ENCODE data around the gene LILRA2. TPM values are rescaled to one million over a fixed set of nuclear protein-coding genes. Genes with fewer than 3 reads are reported as not detected.
"Not testable (repeated sequence)": the region's sequence is repeated elsewhere in the genome, so short reads cannot be mapped to it uniquely, and the experiment has no call there.

The LILRA2 gene
- total RNA-seq, 1 donor from 2014 or later = not detected

DNA sequence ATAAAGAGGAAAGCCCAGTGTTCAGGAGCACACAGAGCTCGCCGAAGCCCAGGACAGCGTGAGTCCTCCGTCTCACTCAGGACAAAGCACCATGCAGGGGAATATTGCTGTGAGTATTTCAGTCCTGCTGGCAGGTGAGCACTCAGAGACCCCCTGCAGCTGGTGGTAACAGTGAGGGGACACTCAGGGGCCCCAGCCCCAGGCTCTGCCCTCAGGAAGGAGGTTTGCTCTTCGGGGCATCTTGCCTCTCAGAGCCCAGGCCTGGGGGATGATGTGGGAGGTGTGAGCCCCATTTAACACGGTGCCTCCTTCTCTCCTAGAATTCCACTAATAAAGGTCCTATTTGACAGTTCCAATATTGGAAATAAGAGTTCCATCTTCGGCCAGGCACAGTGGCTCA is 34.6 kb downstream of the LILRA2 start:
- no peak for DNase-seq (ENCODE audit: extremely low read depth, low read depth, low spot score)

GRCh38 chr19:54608792-54609191 is 35.2 kb downstream of the LILRA2 start:
- no peak for DNase-seq (ENCODE audit: extremely low read depth, low read depth, low spot score)

DNA sequence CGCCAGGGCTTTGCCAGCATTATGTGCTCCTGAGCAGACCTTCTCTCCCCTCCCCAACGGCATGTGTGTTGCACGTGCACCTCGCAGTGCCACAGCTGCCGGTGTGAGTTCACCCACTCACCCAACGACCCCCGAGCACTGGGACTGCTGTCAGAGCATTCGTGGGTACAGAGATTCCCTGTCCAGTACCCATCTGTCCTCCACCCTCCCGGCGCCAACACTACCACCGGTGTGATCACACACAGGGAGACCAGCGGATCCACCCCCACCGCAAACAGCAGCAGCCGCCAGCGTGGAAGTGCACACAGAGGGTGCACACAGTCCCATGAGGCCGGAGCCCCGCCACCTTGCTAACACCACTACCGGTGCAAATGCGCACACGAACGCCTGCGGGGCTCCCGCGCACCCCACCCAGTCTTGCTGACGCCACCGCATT is 35.8 kb downstream of the LILRA2 start:
- no peak for DNase-seq (ENCODE audit: extremely low read depth, low read depth, low spot score)

DNA sequence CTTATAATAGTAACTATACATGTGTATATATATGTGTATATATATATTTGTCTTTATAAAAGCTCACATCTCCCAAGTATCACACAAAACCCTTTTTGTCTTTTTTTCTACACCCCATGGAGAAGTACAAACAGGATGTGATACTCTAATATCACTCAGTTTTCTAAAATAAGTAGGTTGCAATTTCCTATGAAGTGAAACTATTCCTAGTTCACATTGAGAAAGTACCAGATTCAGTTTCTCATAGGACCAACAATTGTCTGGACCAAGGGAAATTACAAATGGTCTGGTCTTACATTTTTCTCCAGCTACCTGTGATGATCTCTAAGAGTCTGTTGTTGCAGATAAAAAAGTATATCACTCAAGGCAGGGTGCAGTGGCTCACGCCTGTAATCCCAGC is 38.8 kb downstream of the LILRA2 start:
- no peak for DNase-seq (ENCODE audit: extremely low read depth, low read depth, low spot score)

- DNase-seq (ENCODE audit: extremely low read depth, low read depth, low spot score) = no peak
Measured at GRCh38 chr19:54614726-54615125, 41.1 kb downstream of the LILRA2 start.

DNA sequence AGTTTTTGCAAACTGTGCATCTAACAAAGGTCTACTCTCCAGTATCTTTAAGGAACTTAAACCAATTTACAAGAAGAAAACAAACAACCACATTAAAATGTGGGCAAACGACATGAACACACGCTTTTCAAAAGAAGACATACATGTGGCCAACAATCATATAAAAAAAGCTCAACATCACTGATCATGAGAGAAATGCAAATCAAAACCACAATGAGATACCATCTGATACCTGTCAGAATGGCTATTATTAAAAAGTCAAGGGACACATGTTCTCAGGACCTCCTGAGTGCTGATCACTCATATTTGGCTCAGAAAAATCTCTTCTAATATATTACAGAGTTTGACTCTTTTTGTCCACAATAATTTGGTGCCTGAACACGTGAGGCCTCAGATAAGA is 42.5 kb downstream of the LILRA2 start:
- no peak for DNase-seq (ENCODE audit: extremely low read depth, low read depth, low spot score)

GRCh38 chr19:54616821-54617560 is 43.4 kb downstream of the LILRA2 start:
- no peak for DNase-seq (ENCODE audit: extremely low read depth, low read depth, low spot score)

DNA sequence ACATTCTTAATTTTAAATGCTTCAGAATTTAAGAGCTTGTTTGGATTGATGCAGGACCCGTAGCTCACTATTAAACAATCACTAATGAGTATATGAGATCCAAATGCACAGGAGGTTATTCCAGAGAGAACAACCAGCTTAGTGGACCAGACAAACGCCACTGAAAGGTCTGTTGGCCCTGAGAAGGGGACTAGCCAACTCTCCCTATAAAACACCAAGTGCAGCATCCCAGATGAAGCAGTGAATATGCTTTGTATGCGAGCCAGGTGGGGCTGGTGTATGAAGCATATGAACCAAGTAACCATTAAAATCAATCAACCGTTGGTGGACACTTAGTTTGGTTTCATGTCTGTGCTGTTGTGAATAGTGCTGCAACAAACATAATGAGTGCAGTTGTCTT is 46.9 kb downstream of the LILRA2 start:
- no peak for DNase-seq (ENCODE audit: extremely low read depth, low read depth, low spot score)

DNA sequence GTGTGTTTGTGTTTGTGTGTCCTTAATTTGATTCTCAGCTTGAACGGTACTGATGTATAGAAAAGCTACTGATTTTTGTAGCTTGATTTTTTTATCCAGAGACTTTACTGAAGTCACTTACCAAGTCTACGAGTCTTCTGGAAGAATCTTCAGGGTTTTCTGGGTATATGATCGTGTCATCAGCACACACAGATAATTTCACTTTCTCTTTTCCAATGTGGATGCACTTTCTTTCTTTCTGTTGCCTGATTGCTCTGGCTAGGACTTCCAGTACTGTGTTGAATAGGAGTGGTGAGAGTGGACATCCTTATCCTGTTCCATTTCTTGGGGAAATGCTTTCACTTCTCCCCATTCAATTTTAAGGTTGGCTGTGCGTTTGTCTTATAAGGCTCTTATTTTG is 48.8 kb downstream of the LILRA2 start:
- no peak for DNase-seq (ENCODE audit: extremely low read depth, low read depth, low spot score)

DNA sequence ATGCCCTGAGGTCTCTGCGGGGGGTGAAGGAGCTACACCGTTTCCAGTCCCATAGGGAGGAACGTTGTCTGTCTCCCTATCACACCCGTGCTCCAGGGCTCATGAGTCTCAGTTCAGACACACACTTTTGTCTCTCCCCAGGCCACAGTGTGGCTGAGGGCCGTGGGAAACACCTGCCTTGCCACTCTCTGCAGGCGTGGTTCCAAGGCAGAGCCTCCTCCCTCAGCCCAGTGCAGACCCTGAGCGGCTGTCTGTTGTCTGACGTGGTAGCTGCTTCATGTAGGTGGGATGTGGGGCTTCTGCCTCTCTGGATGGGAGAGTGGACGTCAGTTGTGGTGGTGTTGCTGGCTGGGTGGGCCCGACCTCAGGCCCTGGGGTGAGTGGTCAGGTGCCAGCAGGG is 50.6 kb downstream of the LILRA2 start:
- not testable (repeated sequence) for DNase-seq (ENCODE audit: extremely low read depth, low read depth, low spot score)

DNA sequence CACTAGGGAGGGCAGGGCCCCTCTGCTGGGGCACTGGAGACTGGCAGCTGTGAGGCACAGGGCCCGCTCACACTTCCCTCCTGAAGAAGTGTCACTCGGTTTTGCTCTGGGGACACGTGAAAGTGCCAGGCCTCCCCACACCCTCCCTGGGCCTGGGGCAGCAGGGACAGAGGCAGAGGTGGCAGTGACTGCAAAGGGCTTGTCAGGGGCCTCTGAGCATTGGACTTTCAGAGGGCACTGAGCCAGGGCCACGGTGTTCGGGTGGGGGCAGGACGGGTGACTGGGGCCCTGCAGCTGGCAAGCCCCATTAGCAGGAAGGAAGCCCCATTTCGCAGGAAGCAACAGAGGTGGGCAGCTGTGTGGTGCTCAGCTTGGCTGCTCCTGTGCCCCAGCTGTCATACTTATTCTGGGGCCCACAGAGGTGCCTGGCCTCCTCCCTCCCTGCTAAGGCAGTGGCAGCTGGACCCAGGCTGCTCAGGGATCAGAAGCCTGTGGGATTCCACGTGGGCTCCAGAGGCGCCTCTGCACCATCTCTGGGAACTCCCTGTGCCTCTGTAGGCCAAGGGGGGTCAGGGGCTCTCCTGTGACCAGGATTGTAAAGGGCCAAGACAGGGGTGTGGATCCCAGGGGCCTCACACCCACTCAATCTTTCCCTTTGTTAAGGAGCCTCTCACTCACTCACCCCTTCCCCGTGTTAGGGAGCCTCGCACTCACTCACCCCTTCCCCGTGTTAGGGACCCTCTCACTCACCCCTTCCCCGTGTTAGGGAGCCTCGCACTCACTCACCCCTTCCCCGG is 51.5 kb downstream of the LILRA2 start:
- not testable (repeated sequence) for DNase-seq (ENCODE audit: extremely low read depth, low read depth, low spot score)

- no peak for DNase-seq (ENCODE audit: extremely low read depth, low read depth, low spot score)
Measured at GRCh38 chr19:54626757-54627156, 53.2 kb downstream of the LILRA2 start.

DNA sequence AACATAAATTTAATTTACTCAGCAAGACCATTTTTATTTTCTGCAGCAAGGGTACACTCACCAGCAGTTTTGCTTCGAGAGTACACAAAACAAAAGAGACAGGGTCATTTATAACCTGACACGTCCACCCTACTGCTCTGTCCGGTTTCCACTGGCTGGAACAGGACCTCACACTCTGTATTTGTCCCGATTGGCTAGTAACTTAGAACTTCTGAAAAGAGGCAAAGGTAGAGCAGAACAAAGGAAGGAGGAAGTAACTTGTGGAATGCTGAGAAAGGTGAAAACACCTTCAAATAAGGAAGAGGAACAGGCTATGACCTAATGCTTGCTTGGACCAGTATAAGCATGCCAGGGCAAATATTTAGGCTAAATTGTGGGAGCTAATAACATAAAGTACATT is 54.3 kb downstream of the LILRA2 start:
- DNase-seq (ENCODE audit: extremely low read depth, low read depth, low spot score) = not testable (repeated sequence)

DNA sequence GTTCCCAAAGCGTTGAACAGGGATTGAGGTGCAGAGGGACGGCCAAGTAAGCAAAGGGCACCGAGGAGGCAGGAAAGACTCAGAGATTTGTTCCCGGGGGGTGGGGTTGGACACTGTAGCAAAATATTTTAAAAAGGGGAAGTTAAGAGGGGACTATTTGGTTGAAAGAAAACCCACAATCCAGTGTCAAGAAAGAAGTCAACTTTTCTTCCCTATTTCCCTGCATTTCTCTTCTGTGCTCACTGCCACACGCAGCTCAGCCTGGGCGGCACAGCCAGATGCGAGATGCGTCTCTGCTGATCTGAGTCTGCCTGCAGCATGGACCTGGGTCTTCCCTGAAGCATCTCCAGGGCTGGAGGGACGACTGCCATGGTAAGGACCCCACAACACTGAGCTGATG is 56.7 kb downstream of the LILRA2 start, which contains the start of gene LILRB1:
Gene LILRB1, plus strand, starts transcription at position 223 of the 400 bp plus-strand sequence. CDS start 590 bp downstream, outside the sequence.
- not testable (repeated sequence) for DNase-seq (ENCODE audit: extremely low read depth, low read depth, low spot score)

- DNase-seq (ENCODE audit: extremely low read depth, low read depth, low spot score) = no peak
Measured at GRCh38 chr19:54630782-54631181, 57.2 kb downstream of the LILRA2 start.

- DNase-seq (ENCODE audit: extremely low read depth, low read depth, low spot score) = not testable (repeated sequence)
Measured at GRCh38 chr19:54631489-54632337, 58.1 kb downstream of the LILRA2 start.

DNA sequence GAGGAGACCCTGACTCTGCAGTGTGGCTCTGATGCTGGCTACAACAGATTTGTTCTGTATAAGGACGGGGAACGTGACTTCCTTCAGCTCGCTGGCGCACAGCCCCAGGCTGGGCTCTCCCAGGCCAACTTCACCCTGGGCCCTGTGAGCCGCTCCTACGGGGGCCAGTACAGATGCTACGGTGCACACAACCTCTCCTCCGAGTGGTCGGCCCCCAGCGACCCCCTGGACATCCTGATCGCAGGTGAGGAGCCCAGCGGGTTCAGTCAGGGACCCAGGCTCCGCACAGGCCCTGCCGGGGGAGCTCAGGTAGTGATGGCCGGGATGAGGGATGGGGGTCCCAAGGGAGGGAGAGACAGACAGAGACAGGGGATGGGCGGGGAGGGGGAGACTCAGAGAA is 58.9 kb downstream of the LILRA2 start:
- not testable (repeated sequence) for DNase-seq (ENCODE audit: extremely low read depth, low read depth, low spot score)

DNA sequence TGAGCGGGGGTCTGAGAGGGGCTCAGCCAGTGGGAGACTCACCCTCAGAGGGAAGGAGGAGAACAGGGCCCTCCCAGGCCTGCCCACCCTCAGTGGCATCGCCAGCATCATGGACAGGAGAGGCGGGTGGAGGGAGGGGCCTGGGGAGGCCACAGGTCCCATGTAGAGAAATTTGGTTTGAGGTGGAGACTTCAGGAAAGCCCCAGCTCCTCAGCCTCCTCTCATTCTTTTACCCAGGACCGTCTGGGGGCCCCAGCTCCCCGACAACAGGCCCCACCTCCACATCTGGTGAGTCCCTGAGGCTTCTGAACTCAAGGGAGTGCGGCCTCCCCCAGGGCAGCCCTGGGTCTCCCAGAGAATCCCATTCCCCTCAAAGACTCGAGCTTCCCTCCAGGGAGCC is 59.8 kb downstream of the LILRA2 start:
- DNase-seq (ENCODE audit: extremely low read depth, low read depth, low spot score) = no peak

- DNase-seq (ENCODE audit: extremely low read depth, low read depth, low spot score) = not testable (repeated sequence)
Measured at GRCh38 chr19:54636081-54636480, 62.5 kb downstream of the LILRA2 start.

GRCh38 chr19:54638683-54639082 is 65.1 kb downstream of the LILRA2 start:
- DNase-seq (ENCODE audit: extremely low read depth, low read depth, low spot score) = no peak

Data from glomerular endothelial cell (primary cell).